Islet of Langerhans (tissue), 1 donor: ENCODE data around the gene OR51G2.
"Not testable (repeated sequence)": the region's sequence is repeated elsewhere in the genome, so short reads cannot be mapped to it uniquely, and the experiment has no call there.

Source experiments
- FAIRE-seq: peaks from one replicate; lab custom pipeline; 2011; peaks lifted over from hg19 to GRCh38; lab: Jason Lieb, UNC

OR51G2 gene

GRCh38 chr11:4919250-4919649 lies at the start of gene OR51G2:
Gene OR51G2, minus strand, starts transcription at chr11:4919350. Its CDS starts 3,687 bp downstream, at chr11:4915663.
- FAIRE-seq = no peak

GRCh38 chr11:4962816-4963215 lies 43.7 kb upstream of the OR51G2 start:
- no peak for FAIRE-seq

- FAIRE-seq = no peak
These were observed 41.7 kb upstream of the OR51G2 start for GRCh38 chr11:4960877-4961276.

GRCh38 chr11:4957396-4957795 lies 38.2 kb upstream of the OR51G2 start:
- no peak for FAIRE-seq

- FAIRE-seq = not testable (repeated sequence)
These were observed 36.5 kb upstream of the OR51G2 start, which contains the start of gene OR51A2 for GRCh38 chr11:4955613-4956012. Gene OR51A2, minus strand, starts transcription at chr11:4955713. Its CDS starts 0 bp downstream, at chr11:4955713.

GRCh38 chr11:4947505-4947904 lies 28.4 kb upstream of the OR51G2 start, which contains the start of gene OR51A4:
Gene OR51A4, minus strand, starts transcription at chr11:4947605. Its CDS starts 505 bp downstream, at chr11:4947100.
- FAIRE-seq = no peak

- FAIRE-seq = no peak
These were observed 17.6 kb upstream of the OR51G2 start for GRCh38 chr11:4936745-4937144.

- FAIRE-seq = no peak
These were observed 13.6 kb upstream of the OR51G2 start for GRCh38 chr11:4932751-4933150.

- no peak for FAIRE-seq
These were observed 7.5 kb upstream of the OR51G2 start for GRCh38 chr11:4926608-4927007.

- no peak for FAIRE-seq
These were observed 5.1 kb upstream of the OR51G2 start, which contains the start of gene OR51G1 for GRCh38 chr11:4924239-4924638. Gene OR51G1, minus strand, starts transcription at chr11:4924339. Its CDS starts 0 bp downstream, at chr11:4924339.

- FAIRE-seq = no peak
These were observed 3.2 kb upstream of the OR51G2 start for GRCh38 chr11:4922304-4922703.

- FAIRE-seq = no peak
These were observed 2.6 kb upstream of the OR51G2 start for GRCh38 chr11:4921796-4922195.

- no peak for FAIRE-seq
These were observed 2.6 kb downstream of the OR51G2 start for GRCh38 chr11:4916581-4916980.

- FAIRE-seq = no peak
These were observed 15.7 kb downstream of the OR51G2 start, which contains the start of gene OR51A7 for GRCh38 chr11:4903484-4903883. Gene OR51A7, plus strand, starts transcription at chr11:4903783. Its CDS starts 3,587 bp downstream, at chr11:4907370.

- FAIRE-seq = no peak
These were observed 27.0 kb downstream of the OR51G2 start for GRCh38 chr11:4891996-4892640.

GRCh38 chr11:4890279-4890678 lies 28.9 kb downstream of the OR51G2 start:
- FAIRE-seq = no peak

GRCh38 chr11:4887591-4887990 lies 31.6 kb downstream of the OR51G2 start:
- FAIRE-seq = no peak

- no peak for FAIRE-seq
These were observed 33.0 kb downstream of the OR51G2 start for GRCh38 chr11:4886186-4886585.

- FAIRE-seq = no peak
These were observed 34.8 kb downstream of the OR51G2 start for GRCh38 chr11:4884361-4884760.

GRCh38 chr11:4882543-4882942 lies 36.6 kb downstream of the OR51G2 start:
- no peak for FAIRE-seq

GRCh38 chr11:4881860-4882500 lies 37.2 kb downstream of the OR51G2 start, which contains the start of gene OR51T1:
Gene OR51T1, plus strand, starts transcription at chr11:4881900. Its CDS starts 0 bp downstream, at chr11:4881900.
- no peak for FAIRE-seq

GRCh38 chr11:4881188-4881587 lies 38.0 kb downstream of the OR51G2 start:
- no peak for FAIRE-seq

GRCh38 chr11:4865855-4866254 lies 53.3 kb downstream of the OR51G2 start:
- FAIRE-seq = no peak

- FAIRE-seq = no peak
These were observed 55.3 kb downstream of the OR51G2 start for GRCh38 chr11:4863876-4864275.
